ENCODE data around the gene FAM72A.
A peak's percentile ranks its signal among the peaks of the same experiment; 100 is the strongest.
"Not testable (repeated sequence)": the region's sequence is repeated elsewhere in the genome, so short reads cannot be mapped to it uniquely, and the experiment has no call there.

The FAM72A gene

GRCh38 chr1:206195182-206195581 is 7.5 kb downstream of the FAM72A start:
- not testable (repeated sequence) for H3K9me3 Mint-ChIP-seq; H3K4me3 Mint-ChIP-seq; H3K4me1 Mint-ChIP-seq; H3K27ac Mint-ChIP-seq; H3K36me3 Mint-ChIP-seq; ATAC-seq (ENCODE audit: low read depth); DNase-seq (ENCODE audit: low spot score in 2 of 2); H3K27me3 Mint-ChIP-seq

- not testable (repeated sequence) for H3K36me3 Mint-ChIP-seq; H3K9me3 Mint-ChIP-seq; H3K4me1 Mint-ChIP-seq; ATAC-seq (ENCODE audit: low read depth); DNase-seq (ENCODE audit: low spot score in 2 of 2); H3K4me3 Mint-ChIP-seq; H3K27ac Mint-ChIP-seq; H3K27me3 Mint-ChIP-seq
Measured at GRCh38 chr1:206186826-206187225, 15.8 kb downstream of the FAM72A start.

DNA sequence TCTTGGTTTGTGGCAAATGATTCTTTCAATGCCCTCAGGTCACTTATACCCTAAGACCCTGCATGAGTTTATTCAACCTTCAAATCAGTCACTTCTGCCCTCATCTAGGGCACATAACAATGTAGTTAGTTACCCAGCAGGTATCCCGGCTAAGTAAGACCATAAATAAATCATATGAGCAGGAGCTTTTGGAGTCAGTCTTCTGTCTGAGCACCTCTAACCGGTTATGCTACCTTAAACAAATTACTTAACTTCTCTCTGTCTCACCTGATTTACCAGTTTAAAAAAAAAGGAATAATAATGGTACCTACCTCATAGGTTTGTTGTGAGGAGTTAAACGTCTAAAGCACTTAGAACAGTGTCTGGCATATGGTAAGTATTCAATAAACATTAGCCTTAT is 16.9 kb downstream of the FAM72A start:
- H3K4me1 Mint-ChIP-seq; ATAC-seq (ENCODE audit: low read depth); H3K27ac Mint-ChIP-seq; H3K36me3 Mint-ChIP-seq; H3K4me3 Mint-ChIP-seq; DNase-seq (ENCODE audit: low spot score in 2 of 2); H3K27me3 Mint-ChIP-seq; H3K9me3 Mint-ChIP-seq: not testable (repeated sequence)

- not testable (repeated sequence) for H3K27me3 Mint-ChIP-seq; H3K27ac Mint-ChIP-seq; H3K36me3 Mint-ChIP-seq; H3K4me1 Mint-ChIP-seq; H3K9me3 Mint-ChIP-seq; ATAC-seq (ENCODE audit: low read depth); DNase-seq (ENCODE audit: low spot score in 2 of 2); H3K4me3 Mint-ChIP-seq
Measured at GRCh38 chr1:206183788-206184187, 18.9 kb downstream of the FAM72A start.

GRCh38 chr1:206182368-206183317 is 20.0 kb downstream of the FAM72A start:
- not testable (repeated sequence) for H3K4me1 Mint-ChIP-seq; ATAC-seq (ENCODE audit: low read depth); H3K27ac Mint-ChIP-seq; H3K27me3 Mint-ChIP-seq; DNase-seq (ENCODE audit: low spot score in 2 of 2); H3K4me3 Mint-ChIP-seq; H3K36me3 Mint-ChIP-seq; H3K9me3 Mint-ChIP-seq

DNA sequence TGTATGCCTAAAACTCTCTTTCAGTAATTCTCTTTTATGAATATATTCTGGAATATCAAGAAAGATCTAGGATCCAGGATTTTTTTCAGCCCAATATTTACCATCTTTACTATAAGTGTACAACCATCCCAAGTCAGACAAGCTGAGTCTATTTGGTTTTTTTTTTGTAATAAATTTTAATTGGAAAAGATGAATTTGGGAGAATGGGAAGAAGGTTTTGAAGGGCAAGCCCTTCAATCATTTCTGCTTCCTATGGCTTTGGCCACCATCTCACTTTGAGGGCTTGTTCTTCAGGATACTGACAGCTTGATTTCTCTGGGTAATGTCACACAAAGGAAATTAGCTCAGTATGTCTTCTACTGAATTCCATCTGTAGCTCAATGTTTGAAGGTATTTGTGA is 23.0 kb downstream of the FAM72A start:
- H3K4me3 Mint-ChIP-seq; ATAC-seq (ENCODE audit: low read depth); H3K4me1 Mint-ChIP-seq; DNase-seq (ENCODE audit: low spot score in 2 of 2); H3K9me3 Mint-ChIP-seq; H3K27ac Mint-ChIP-seq; H3K36me3 Mint-ChIP-seq; H3K27me3 Mint-ChIP-seq: not testable (repeated sequence)

DNA sequence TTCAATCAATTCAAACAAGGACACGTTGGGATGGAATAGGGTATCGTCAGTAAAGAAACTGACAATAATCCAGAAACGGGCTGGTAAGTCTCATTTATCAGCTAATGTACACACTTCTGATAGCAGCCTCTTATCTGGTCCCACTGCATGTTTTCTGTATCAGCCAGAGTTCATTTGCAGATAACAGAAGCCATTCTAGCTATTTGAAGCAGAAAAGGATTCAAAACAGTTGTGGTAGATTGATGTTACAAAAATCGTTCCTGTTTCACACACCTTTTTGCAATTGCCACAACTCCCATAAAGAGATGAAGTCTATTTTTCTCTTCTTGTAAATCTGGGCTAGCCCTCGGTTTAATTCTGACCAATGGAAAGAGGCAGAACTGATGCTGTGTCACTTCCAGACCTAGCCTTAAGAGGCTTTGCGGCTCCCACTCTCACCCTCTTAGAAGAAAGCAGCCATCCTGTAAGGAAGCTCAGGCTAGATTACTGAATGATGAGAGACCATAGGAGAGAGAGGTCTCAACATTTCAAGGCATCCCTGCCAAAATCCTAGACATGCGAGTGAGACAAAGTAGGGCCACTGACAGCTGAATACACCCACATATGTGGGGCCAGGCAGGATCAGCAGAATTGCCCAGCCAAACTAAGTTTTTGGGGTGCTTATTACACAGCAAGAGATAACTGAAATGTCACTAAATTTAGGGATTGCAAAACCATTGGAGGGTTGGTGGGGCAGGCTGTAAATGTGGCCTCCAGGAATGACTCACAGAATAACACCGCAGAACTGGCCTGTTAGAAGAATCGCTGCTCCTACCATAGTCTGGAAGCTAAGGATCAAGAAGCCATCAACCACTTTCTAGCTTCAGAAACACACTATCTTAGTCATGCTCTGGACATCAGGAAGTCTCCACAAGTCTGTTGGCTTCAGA is 24.3 kb downstream of the FAM72A start:
- ATAC-seq (ENCODE audit: low read depth); DNase-seq (ENCODE audit: low spot score in 2 of 2); H3K36me3 Mint-ChIP-seq; H3K27me3 Mint-ChIP-seq; H3K4me1 Mint-ChIP-seq; H3K9me3 Mint-ChIP-seq; H3K4me3 Mint-ChIP-seq; H3K27ac Mint-ChIP-seq: not testable (repeated sequence)

- H3K27me3 Mint-ChIP-seq; ATAC-seq (ENCODE audit: low read depth); DNase-seq (ENCODE audit: low spot score in 2 of 2); H3K27ac Mint-ChIP-seq; H3K4me3 Mint-ChIP-seq; H3K4me1 Mint-ChIP-seq; H3K36me3 Mint-ChIP-seq; H3K9me3 Mint-ChIP-seq: not testable (repeated sequence)
Measured at GRCh38 chr1:206176114-206176502, 26.5 kb downstream of the FAM72A start.

- H3K4me1 Mint-ChIP-seq; DNase-seq (ENCODE audit: low spot score in 2 of 2); H3K9me3 Mint-ChIP-seq; H3K36me3 Mint-ChIP-seq; H3K4me3 Mint-ChIP-seq; H3K27ac Mint-ChIP-seq; ATAC-seq (ENCODE audit: low read depth); H3K27me3 Mint-ChIP-seq: not testable (repeated sequence)
Measured at GRCh38 chr1:206175459-206176113, 27.1 kb downstream of the FAM72A start.

DNA sequence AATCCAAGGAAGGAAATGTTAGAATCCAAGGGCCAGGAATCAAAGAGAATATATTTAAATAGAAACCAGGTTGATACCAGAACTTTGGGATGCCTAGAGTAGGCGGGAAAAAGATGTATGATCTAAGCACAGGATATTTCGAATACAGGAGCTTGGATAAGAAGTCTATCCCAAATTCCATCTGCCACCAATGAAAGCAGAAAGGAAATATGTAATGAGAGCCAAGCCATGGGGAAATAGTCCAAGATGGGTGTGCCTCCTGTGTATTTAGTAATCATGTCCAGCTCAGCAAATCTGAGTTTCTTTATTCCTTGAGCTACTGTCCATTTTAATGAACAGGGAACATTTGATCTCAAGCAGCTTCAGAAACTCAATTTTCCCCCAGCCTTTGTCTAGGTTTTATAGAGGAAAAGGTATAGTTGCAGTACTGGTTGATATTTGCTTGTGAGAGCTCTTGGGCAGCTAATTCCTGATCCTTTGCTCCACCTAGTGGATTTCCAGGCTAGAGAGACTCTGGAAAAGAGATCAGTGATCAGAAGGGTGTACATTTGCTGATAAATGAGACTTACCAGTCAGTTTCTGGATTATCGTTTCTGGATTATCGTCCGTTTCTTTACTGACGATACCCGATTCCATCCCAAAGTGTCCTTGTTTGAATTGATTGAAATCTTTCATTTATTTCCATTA is 28.3 kb downstream of the FAM72A start:
- H3K27ac Mint-ChIP-seq; DNase-seq (ENCODE audit: low spot score in 2 of 2); H3K9me3 Mint-ChIP-seq; H3K36me3 Mint-ChIP-seq; H3K4me3 Mint-ChIP-seq; ATAC-seq (ENCODE audit: low read depth); H3K27me3 Mint-ChIP-seq; H3K4me1 Mint-ChIP-seq: not testable (repeated sequence)

DNA sequence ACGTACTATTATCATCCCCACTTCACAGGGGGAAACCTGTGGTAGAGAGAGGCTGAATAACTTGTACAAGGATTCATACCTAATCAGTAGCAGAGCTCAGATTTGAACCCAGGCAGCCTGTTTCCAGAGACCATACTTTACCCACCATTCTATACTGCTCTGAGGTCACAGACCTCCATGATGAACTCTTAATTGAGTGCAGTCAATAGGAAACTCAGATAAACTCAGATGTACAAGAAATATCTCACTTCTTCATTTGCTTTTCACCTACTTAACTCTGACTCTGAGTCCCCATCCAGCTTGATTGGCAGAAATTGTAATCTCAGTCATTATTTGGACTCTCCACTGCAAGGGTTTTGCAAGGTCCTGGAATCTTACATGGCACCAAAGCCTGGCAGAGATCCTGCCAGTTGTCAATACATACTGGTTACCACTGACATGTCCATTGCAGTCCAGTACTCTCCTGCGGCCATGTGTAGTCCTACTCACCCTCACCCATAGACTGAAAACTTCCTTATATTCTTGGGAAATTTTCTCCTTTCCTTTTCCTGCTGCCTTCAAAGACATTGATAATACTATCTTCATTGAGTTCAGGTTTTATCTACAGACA is 29.4 kb downstream of the FAM72A start:
- H3K27ac Mint-ChIP-seq; ATAC-seq (ENCODE audit: low read depth); H3K9me3 Mint-ChIP-seq; H3K36me3 Mint-ChIP-seq; H3K27me3 Mint-ChIP-seq; DNase-seq (ENCODE audit: low spot score in 2 of 2); H3K4me1 Mint-ChIP-seq; H3K4me3 Mint-ChIP-seq: not testable (repeated sequence)

DNA sequence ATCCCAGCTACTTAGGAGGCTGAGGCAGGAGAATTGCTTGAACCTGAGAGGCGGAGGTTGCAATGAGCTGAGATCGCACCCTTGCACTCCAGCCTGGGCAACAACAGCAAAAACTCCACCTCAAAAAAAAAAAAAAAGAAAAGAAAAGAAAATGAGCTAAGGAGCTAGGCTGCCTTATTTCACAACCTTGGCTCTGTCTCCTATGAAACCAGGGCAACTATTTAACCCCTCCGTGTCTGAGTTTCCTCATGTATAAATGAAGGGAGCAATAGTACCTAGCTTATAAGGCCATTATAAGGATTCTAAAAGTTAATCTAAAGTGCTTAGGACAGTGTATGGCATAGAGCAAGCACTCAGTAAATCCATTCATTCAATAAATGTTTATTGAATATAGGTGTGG is 32.8 kb downstream of the FAM72A start:
- ATAC-seq (ENCODE audit: low read depth); H3K4me1 Mint-ChIP-seq; H3K27ac Mint-ChIP-seq; H3K36me3 Mint-ChIP-seq; H3K4me3 Mint-ChIP-seq; H3K27me3 Mint-ChIP-seq; DNase-seq (ENCODE audit: low spot score in 2 of 2); H3K9me3 Mint-ChIP-seq: not testable (repeated sequence)

DNA sequence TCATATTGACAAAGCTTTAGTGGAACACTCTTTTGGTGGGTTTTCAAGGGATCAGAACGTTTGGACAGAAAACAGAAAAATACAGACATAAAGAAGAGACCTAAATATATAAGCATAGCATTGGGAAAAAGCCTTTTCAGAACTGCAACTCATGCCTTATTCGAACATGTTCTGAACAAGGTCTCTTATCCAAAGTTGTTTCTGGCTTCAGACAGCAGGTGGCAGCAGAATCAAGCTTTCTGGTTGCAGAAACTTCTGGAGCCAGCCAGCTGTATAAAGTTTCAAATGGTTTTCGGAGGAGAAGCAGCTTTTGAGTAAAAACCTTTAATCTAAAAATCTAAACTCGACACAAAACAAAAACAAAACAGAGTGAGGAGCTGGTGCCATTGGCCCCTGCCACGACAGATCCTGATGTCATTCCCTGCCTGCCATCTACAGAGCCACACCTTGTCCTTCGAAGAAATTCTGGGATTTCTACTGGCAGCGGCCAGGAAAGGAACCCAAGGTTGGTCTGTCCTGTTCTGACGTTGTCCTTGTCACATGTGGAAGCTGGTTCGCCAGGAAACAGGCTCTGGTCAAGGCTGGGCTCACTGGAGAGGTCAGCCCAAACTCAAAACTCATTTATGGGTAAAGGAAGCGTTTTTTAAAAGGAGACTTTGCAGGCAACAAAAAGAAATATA is 35.1 kb downstream of the FAM72A start:
- not testable (repeated sequence) for H3K9me3 Mint-ChIP-seq, H3K27ac Mint-ChIP-seq, H3K36me3 Mint-ChIP-seq, H3K4me1 Mint-ChIP-seq, H3K4me3 Mint-ChIP-seq, H3K27me3 Mint-ChIP-seq
- DNase-seq (ENCODE audit: low spot score in 2 of 2) (peak in 1 of 2 donors; percentile 15), ATAC-seq (ENCODE audit: low read depth) (peak; percentile 79)

Data from memory B cell (primary cell).